ENCODE data around the gene ABHD15.
"Not testable (repeated sequence)": the region's sequence is repeated elsewhere in the genome, so short reads cannot be mapped to it uniquely, and the experiment has no call there.

ABHD15 gene

GRCh38 chr17:29568331-29569244 lies 1.8 kb upstream of the ABHD15 start, which contains the start of gene TP53I13:
Gene TP53I13, plus strand, starts transcription at chr17:29568701. Its CDS starts 58 bp downstream, at chr17:29568759.
- DNase-seq, result peak; percentile 63 to 86 (median 83)

GRCh38 chr17:29567554-29568330 lies 905 bp upstream of the ABHD15 start:
- DNase-seq, result peak in 2 of 3 experiments; percentile 72 to 73

- no peak for DNase-seq
Observed at GRCh38 chr17:29567304-29567553, 392 bp upstream of the ABHD15 start.

- DNase-seq, result peak; percentile 82 to 96 (median 86)
Observed at GRCh38 chr17:29565643-29566472, 979 bp downstream of the ABHD15 start.

GRCh38 chr17:29563816-29564215 lies 3.0 kb downstream of the ABHD15 start:
- DNase-seq, result peak in 2 of 3 experiments; percentile 8 to 59

- DNase-seq, result no peak
Observed at GRCh38 chr17:29562615-29563014, 4.2 kb downstream of the ABHD15 start.

GRCh38 chr17:29561554-29562517 lies 5.0 kb downstream of the ABHD15 start:
- DNase-seq, result no peak

GRCh38 chr17:29560316-29560715 lies 6.5 kb downstream of the ABHD15 start:
- no peak for DNase-seq

GRCh38 chr17:29559640-29560039 lies 7.2 kb downstream of the ABHD15 start:
- DNase-seq, result peak in 2 of 3 experiments; percentile 9 to 42

- DNase-seq, result not testable (repeated sequence)
Observed at GRCh38 chr17:29558139-29558538, 8.7 kb downstream of the ABHD15 start.

- DNase-seq, result no peak
Observed at GRCh38 chr17:29557739-29558116, 9.1 kb downstream of the ABHD15 start.

- no peak for DNase-seq
Observed at GRCh38 chr17:29557085-29557738, 9.6 kb downstream of the ABHD15 start.

- no peak for DNase-seq
Observed at GRCh38 chr17:29555840-29556239, 11.0 kb downstream of the ABHD15 start.

- peak in 2 of 3 experiments; percentile 5 to 52 for DNase-seq
Observed at GRCh38 chr17:29549177-29549923, 17.5 kb downstream of the ABHD15 start.

GRCh38 chr17:29546830-29547229 lies 20.0 kb downstream of the ABHD15 start:
- no peak for DNase-seq

GRCh38 chr17:29546085-29546484 lies 20.8 kb downstream of the ABHD15 start:
- no peak for DNase-seq

- no peak for DNase-seq
Observed at GRCh38 chr17:29544066-29544465, 22.8 kb downstream of the ABHD15 start.

GRCh38 chr17:29533976-29534375 lies 32.9 kb downstream of the ABHD15 start:
- no peak for DNase-seq

- DNase-seq, result no peak
Observed at GRCh38 chr17:29526322-29526721, 40.5 kb downstream of the ABHD15 start.

- peak in 1 of 3 experiments; percentile 62 for DNase-seq
Observed at GRCh38 chr17:29524692-29525091, 42.1 kb downstream of the ABHD15 start.

Data from NCI-H1417 (cell line).